Tongue (tissue), 2 donors: ENCODE measurements around the gene TRAPPC2L. TPM values are rescaled to one million over a fixed set of nuclear protein-coding genes. Genes with fewer than 3 reads are reported as not detected.

Source experiments
- DNase-seq: peaks from one replicate; pipeline ENCODE4 v3.0.0-alpha.2; 2015
- total RNA-seq: library from RNA; depleted of rRNA; stranded (reverse); fragments of >200 nt; gene quantifications from one replicate; pipeline ENCODE4 v1.2.3, GENCODE V29; 2014

The TRAPPC2L gene
- total RNA-seq, 1 donor from 2014 or later, result 17.1 TPM

- DNase-seq, result no peak
These were observed 4.4 kb downstream of the TRAPPC2L start for GRCh38 chr16:88861359-88861758.

DNA sequence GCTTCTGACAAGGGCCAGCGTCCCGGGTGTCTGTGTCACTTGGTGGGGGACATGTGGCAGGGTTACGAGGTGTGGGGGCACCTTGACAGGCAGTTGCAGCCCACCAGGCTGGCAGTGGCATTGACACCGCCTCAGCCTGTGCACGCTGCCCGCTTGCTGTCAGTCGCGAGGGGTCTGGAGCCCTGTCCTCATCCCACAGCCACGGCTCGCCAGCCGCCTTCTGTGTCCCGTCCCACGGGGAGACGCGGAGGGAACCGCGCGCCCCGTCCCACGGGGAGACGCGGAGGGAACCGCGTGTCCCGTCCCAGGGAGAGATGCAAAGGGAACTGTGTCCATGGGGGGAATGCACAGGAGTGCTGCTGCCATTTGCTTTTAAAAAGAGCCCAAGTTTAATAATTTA lies 6.0 kb downstream of the TRAPPC2L start:
- no peak for DNase-seq

- no peak for DNase-seq
These were observed 6.5 kb downstream of the TRAPPC2L start for GRCh38 chr16:88863426-88863825.

DNA sequence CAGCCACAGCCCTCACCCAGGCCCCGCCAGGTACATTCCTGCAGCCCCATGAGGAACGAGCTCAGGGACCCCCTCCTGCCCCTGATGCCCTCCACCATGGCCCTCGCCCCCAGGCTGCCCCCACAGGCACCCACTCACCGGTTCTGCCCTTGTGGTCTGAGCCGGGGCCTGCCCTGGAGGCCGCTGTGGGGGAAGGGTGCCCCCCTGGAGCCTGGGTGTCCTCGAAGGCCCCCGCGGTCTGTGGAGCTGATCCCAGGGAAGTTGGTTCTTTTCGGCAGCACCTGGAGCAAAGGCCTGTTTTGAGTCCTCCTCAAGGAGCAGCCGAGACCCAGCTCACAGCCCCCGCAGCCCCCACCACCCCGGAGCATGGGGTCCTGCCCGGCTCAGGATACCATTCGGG lies 7.2 kb downstream of the TRAPPC2L start:
- DNase-seq, result no peak

DNA sequence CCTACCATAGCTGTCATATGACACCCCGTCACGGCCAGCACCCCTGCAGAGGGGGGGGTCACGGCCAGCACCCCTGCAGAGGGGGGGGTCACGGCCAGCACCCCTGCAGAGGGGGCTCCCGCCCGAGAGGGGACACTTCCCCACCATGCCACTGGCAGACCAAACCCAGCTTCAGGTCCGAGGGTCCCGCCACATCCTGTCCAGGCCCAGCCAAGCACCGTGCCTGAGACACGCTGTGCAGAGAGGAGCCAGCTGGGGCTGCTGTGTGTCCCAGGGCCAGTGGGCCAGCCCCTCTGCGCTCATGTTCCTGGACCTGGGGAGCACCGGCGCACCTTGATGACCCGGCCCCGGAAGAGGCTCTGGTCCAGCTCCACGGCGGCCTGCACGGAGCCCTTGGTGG lies 7.6 kb downstream of the TRAPPC2L start:
- DNase-seq, result no peak

DNA sequence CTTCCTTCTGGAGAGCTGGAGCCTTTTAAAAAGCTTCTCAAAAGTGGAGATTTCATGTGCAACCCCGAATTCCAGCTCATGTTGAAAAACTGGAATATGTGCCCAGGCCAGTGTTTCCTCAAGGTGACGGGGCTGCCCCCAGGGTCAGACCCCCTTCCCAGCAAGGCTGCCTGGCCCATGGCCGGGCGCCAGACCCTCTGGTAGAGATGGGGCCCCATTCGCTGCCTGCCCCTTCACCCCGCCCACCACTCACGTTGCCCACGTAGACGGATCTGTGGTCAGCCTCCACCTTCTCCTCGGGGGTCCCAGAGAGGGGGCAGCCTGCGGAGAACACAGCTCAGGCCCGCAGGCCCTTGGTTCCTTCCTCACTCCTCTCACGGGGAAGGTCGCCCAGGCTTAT lies 8.4 kb downstream of the TRAPPC2L start:
- DNase-seq, result no peak

DNA sequence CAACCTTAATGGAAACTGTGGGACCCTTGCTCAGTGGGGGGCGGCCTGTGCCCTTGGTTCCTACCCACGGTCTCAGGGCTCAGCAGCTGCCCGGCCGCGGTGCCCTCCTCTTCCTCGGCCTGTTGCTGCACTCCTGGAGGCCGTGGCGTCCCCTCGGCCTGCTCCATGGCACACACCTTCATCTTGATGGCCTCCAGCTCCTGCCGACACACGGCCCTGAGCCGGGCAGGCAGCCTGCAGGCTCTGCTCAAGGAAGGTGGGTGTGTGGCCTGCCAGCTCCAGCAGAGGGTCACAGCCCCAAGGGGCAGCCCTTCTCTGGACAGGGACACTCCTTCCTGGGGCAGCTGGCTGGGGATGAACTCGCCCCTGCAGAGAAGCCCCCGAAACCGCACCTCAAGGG lies 8.8 kb downstream of the TRAPPC2L start:
- no peak for DNase-seq

- DNase-seq, result no peak
These were observed 9.4 kb downstream of the TRAPPC2L start, which contains the start of gene PABPN1L for GRCh38 chr16:88866151-88866920. PABPN1L (minus strand) TSS chr16:88866660; CDS start chr16:88866606, 54 bp downstream.

DNA sequence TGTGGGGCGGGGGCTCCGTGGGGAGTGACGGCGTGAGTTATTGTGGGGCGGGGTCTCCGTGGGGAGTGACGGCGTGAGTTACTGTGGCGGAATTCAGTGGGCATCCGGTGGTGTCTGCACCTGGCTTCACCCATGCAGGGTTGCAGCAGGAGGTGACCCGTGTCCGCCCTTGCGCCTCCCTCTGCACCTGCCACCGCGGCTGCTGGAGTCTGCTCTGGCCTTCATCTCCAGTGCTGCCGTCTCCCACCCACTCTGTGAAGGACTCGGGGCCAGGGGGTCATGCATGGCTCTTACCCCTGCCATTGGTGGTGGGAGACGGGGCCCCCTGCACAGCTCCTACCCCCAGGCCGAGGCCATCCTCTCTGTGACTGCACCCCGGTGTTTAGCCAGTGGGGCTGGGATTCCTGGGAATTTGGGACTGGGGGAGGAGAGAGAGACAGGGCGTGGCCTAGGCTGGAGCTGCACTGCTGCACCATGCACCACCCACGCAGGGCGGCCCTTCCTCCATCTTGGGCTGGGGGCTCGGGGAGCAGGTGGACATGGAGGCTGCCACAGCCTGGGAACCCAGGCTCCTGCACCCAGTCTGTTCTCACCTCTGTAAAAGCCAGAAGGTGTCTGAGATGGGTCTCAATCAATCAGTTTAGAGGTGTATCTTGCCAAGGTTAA lies 10.8 kb downstream of the TRAPPC2L start:
- DNase-seq, result no peak

DNA sequence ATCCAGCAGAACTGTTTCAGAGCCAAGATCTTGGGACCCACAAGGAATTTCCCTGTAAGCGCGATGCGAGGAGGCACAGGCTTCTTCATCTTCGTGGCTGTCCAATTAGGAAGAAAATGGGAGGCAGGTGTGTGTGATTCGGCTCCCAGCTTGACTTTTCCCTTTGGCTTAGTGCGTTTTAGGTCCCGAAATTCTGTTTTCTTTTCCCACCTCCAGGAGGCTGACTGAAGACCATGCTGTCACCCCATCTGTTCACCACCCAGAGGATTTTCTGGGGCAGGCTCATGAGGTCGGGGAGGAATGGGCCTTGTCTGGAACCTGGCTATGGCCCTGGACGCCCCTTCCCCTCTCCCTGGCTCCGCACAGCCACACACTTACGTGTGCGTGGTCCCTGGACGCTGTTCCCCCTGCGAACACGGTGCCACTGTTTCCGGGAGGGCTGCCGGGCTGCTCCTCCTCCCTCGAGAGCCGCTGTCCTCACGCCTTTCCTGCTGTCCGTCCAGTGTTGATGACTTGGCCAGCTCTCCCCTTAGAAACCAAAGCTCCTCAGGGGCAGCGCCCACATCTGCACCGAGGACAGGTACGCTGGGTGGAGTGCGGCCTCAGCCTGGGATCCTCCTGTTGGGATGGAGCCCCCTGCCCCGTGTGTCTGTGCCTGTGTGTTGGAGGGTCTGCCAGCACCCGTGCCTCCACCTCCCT lies 12.2 kb downstream of the TRAPPC2L start:
- DNase-seq, result no peak

- no peak for DNase-seq
These were observed 12.7 kb downstream of the TRAPPC2L start for GRCh38 chr16:88869673-88869980.

GRCh38 chr16:88870608-88871348 lies 13.9 kb downstream of the TRAPPC2L start:
- DNase-seq, result peak; percentile 49

GRCh38 chr16:88871349-88871702 lies 14.4 kb downstream of the TRAPPC2L start:
- no peak for DNase-seq

- no peak for DNase-seq
These were observed 14.9 kb downstream of the TRAPPC2L start for GRCh38 chr16:88871730-88872416.

- DNase-seq, result no peak
These were observed 15.9 kb downstream of the TRAPPC2L start for GRCh38 chr16:88872650-88873331.

DNA sequence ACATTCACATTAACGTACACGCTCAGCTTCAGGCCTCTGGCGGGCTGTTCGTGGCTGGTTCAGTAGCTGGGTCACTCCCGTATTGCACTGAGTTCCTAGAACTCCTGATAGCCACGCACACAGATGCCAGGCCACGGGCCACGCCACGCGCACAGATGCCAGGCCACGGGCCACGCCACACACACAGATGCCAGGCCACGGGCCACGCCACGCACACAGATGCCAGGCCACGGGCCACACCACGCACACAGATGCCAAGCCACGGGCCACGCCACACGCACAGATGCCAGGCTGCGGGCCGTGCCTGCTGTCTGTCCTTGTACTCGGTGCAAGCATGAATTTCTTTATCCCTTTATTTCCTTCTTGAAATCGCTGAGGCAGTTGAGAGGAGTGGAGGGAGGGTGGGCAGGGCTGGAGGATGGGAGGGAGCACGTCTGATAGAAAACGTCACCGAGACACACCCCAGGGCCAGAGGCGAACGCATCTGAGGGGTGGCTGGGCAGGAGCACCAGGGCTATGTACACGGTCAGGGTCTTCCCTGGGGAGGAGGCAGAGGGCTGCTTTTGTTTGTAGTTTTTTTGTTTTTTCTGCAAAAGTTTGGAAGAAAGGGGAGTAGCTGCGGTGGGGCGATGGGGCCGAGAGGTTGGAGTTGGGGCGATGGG lies 18.1 kb downstream of the TRAPPC2L start:
- no peak for DNase-seq

DNA sequence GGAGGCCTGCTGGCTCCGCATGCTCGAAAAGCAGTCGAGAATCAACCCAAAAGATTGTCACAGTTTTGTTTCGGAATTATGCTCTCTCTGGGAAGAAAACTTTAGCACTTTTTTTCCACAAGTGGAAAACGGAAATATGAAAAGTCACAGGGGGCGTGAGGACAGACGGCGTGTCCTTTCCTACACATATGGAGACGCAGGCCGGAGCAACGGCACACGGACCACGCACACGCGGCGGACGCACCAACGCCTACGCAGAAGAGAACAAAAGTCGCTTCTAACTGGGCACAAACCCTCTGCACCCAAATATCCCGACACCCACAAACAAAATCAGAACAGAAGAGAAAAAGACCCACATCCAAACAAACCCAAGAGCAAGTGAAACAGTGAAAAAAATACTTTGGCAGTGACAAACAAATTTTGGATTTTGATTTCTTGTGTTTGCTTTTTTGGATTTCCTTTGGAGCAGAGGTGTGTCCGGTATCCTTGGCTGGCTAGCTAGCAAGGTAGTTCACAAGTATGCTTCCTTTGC lies 18.8 kb downstream of the TRAPPC2L start:
- no peak for DNase-seq

GRCh38 chr16:88876942-88877526 lies 20.1 kb downstream of the TRAPPC2L start:
- DNase-seq, result no peak

GRCh38 chr16:88877564-88878289 lies 20.8 kb downstream of the TRAPPC2L start:
- DNase-seq, result no peak

DNA sequence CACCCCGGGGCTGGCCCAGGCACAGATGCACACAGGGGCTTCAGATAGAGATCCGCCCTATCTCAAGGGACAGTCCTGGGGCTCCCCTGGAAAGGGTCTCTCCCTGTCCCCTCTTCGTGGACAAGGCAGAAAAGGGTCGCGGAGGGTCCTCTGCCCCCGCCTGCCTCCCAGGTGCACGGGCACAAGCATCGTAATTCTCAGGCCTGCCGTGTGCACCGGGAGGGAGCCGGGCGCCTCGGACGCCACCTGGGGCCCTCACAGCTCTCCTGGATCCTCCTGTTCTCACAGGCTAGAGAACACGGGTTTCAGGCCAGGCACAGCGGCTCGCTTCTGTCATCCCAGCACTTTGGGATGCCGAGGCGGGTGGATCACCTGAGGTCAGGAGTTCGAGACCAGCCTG lies 21.4 kb downstream of the TRAPPC2L start:
- no peak for DNase-seq
